Nephron (organoid): ENCODE measurements around the gene LBP.

ENCODE experiments used
- H3K27ac Mint-ChIP-seq, 3 experiments: 2 replicates each; pipeline ENCODE4 v1.8.0; 2020; ENCODE audit warnings: mixed read lengths in 3 of 3, mild to moderate bottlenecking in 2 of 3, moderate library complexity in 1 of 3
- H3K27me3 Mint-ChIP-seq: 2 replicates; pipeline ENCODE4 v1.8.0; 2021; ENCODE audit warnings: low read depth, mild to moderate bottlenecking, moderate library complexity, mixed read lengths
- H3K36me3 Mint-ChIP-seq: 2 replicates; pipeline ENCODE4 v1.8.0; 2020; ENCODE audit warnings: low read depth, mixed read lengths
- H3K4me1 Mint-ChIP-seq: 2 replicates; pipeline ENCODE4 v1.8.0; 2020; ENCODE audit warnings: mixed read lengths
- H3K4me3 Mint-ChIP-seq, 3 experiments: 2 replicates each; pipeline ENCODE4 v1.8.0; 2020; ENCODE audit warnings: mild to moderate bottlenecking in 3 of 3, mixed read lengths in 3 of 3, moderate library complexity in 2 of 3
- H3K9me3 Mint-ChIP-seq: 2 replicates; pipeline ENCODE4 v1.8.0; 2020; ENCODE audit warnings: mixed read lengths
- TF ChIP-seq, protein P1 (sequence below), 3 experiments: fragments of 200-600 bp; sonication (generic); IDR thresholded peaks; one replicate each; pipeline ENCODE4 v1.5.0; 2021; ENCODE audit warnings: antibody characterized with exemption in 3 of 3; ENCODE audit not compliant: unreplicated experiment in 3 of 3

LBP gene

DNA sequence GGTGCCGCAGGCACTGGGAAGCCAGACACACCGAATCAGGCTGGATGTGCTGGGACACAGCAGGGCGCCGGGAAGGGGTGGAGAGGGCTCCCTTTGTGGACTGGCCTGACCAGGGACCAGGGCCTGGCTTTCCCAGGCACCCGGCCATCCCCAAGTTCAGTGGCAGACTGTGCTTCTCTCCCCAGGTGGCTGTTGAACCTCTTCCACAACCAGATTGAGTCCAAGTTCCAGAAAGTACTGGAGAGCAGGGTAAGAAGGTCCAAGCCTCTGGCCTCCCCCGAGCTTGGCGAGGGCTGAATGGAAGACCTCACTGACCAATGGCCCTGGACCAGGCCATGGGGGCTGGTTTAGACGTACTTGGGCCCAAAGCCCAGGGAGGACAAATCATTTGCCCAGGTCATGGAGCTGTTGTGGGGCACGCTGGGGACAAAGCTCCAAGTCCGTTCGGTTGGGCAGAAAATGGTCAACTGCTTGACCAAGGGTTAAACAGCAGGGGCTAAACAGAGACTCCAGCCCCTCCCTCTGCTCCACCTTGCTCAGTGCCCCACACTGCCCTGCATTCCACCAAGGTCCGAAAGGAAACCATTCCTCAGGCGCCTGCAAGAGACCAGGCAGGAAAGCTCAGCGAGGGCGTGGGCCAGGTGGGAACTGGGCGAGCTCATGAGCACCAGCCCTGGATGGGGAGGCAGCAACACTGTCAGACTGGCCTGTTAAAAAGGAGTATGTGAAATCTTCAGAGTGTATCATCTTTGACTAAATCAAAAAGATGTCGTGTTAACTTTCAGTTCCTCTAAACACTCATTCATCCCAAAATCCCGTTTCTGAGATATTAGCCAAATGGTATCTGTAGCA lies 9.1 kb downstream of the LBP start:
- Mint-ChIP-seq H3K27ac (no peak overlapping the region), H3K36me3 (no peaks in the 10 kb centered on the region), H3K27me3 (no peaks in the 10 kb centered on the region), H3K9me3 (no peaks in the 10 kb centered on the region), H3K4me3 (no peak overlapping the region), H3K4me1 (peaks cover 17% of the 10 kb centered on the region)
- TF ChIP-seq, protein P1, sequence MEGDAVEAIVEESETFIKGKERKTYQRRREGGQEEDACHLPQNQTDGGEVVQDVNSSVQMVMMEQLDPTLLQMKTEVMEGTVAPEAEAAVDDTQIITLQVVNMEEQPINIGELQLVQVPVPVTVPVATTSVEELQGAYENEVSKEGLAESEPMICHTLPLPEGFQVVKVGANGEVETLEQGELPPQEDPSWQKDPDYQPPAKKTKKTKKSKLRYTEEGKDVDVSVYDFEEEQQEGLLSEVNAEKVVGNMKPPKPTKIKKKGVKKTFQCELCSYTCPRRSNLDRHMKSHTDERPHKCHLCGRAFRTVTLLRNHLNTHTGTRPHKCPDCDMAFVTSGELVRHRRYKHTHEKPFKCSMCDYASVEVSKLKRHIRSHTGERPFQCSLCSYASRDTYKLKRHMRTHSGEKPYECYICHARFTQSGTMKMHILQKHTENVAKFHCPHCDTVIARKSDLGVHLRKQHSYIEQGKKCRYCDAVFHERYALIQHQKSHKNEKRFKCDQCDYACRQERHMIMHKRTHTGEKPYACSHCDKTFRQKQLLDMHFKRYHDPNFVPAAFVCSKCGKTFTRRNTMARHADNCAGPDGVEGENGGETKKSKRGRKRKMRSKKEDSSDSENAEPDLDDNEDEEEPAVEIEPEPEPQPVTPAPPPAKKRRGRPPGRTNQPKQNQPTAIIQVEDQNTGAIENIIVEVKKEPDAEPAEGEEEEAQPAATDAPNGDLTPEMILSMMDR (IDR thresholded peaks at IDR 0.05; ENCODE audit: unreplicated experiment in 3 of 3) = no peak

DNA sequence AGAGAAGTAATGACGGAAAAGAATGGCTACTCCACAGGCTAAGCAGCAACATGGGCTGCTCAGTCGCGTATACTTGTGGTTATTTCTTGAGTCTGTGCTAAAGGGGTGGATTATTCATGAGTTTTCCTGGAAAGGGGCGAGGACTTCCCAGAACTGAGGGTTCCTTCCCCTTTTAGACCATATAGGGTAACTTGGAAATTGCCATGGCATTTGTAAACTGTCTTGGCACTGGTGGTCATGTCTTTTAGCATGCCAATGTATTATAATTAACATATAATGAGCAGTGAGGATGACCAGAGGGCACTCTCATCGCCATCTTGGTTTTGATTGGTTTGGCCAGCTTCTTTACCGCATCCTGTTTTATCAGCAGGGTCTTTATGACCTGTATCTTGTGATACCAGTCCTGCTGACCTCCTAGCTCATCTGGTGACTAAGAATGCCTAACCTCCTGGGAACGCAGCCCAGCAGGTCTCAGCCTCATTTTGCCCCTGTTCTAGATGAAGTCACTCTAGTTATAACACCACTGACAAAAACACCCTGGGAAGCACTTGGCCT lies 11.4 kb downstream of the LBP start:
- Mint-ChIP-seq H3K36me3 (no peaks in the 10 kb centered on the region), H3K4me3 (no peak overlapping the region), H3K27me3 (no peaks in the 10 kb centered on the region), H3K27ac (no peak overlapping the region), H3K9me3 (no peaks in the 10 kb centered on the region), H3K4me1 (peaks cover 17% of the 10 kb centered on the region)
- TF ChIP-seq, protein P1 (IDR thresholded peaks at IDR 0.05; ENCODE audit: unreplicated experiment in 3 of 3) = no peak

DNA sequence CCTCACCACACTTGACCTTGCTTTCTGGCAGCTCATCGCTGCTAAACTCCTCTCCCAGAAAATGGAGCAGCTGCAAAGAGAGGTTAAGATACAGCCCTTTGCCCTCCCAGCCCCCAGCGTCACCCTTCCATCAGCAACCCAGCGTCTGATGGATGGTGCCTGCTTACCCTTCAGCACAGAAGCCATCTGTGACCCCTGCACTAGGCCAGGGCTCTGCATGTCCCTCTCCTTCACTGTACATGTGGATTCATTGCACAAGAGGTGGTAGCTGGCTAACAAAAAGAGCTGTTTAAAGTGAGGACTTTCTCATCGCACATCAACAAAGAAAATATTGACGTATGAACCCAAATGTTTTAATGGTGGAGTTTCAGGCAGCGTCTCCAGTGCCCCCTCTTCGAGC lies 12.3 kb downstream of the LBP start:
- H3K4me1 Mint-ChIP-seq = peaks cover 11% of the 10 kb centered on the region
- H3K4me3 Mint-ChIP-seq = no peak overlapping the region
- no peak overlapping the region for H3K27ac Mint-ChIP-seq
- TF ChIP-seq, protein P1 (IDR thresholded peaks at IDR 0.05; ENCODE audit: unreplicated experiment in 3 of 3) = no peak
- no peaks in the 10 kb centered on the region for H3K27me3 Mint-ChIP-seq
- no peaks in the 10 kb centered on the region for H3K9me3 Mint-ChIP-seq
- H3K36me3 Mint-ChIP-seq = no peaks in the 10 kb centered on the region

DNA sequence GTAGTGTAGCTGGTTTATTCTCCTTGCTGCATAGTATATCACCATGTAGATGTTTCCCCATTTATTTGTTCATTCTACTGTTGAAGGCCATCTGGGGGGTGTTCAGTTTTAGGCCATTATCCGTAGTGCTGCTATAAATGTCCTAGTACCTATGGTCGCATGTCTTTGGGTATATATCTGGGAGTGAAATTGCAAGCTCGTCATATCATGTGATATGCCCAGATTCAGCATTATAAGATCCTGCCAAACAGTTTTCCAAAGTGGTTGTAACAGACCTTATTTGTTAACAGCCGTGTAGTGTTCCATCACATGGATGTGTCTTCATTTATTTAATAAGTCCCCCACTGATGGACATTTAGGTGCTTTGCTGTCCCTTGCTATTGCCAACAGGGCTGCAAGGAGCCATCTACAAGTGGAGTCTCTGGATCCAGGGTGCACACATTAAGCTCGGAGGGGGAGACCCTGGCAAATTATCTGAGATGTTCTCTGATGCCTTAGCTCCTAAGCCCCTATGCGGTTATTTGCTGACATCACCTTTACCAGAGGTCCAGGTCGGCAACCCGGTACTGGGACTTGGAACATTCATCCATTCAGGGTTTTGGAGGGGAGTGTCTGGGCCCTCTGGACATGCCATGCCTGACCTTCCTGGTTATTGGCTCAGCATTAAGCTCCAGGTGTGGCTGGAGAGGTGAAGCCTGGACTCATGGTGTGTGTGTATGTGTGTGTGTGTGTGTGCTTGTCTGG lies 16.9 kb downstream of the LBP start:
- no peaks in the 10 kb centered on the region for H3K27me3 Mint-ChIP-seq
- no peak overlapping the region for H3K27ac Mint-ChIP-seq
- TF ChIP-seq, protein P1 (IDR thresholded peaks at IDR 0.05; ENCODE audit: unreplicated experiment in 3 of 3) = no peak
- no peak overlapping the region for H3K4me3 Mint-ChIP-seq
- H3K4me1 Mint-ChIP-seq = no peaks in the 10 kb centered on the region
- H3K9me3 Mint-ChIP-seq = no peaks in the 10 kb centered on the region
- H3K36me3 Mint-ChIP-seq = no peaks in the 10 kb centered on the region

- Mint-ChIP-seq H3K9me3 (no peaks in the 10 kb centered on the region), H3K27ac (no peak overlapping the region), H3K4me3 (no peak overlapping the region), H3K27me3 (peaks cover 10% of the 10 kb centered on the region), H3K36me3 (no peaks in the 10 kb centered on the region), H3K4me1 (no peaks in the 10 kb centered on the region)
- TF ChIP-seq, protein P1 (IDR thresholded peaks at IDR 0.05; ENCODE audit: unreplicated experiment in 3 of 3) = no peak
Observed at GRCh38 chr20:38369389-38369788, 23.1 kb downstream of the LBP start.
